Renal pelvis (tissue), 4 donors: Measurements from ENCODE around the gene GPR152. TPM values are rescaled to one million over a fixed set of nuclear protein-coding genes. Genes with fewer than 3 reads are reported as not detected.
"Not testable (repeated sequence)": the region's sequence is repeated elsewhere in the genome, so short reads cannot be mapped to it uniquely, and the experiment has no call there.

ENCODE experiments used
- DNase-seq: peaks from one replicate; pipeline ENCODE4 v3.0.0-alpha.2; 2013
- polyA plus RNA-seq, 3 donors: library from polyadenylated mRNA; unstranded; fragments of 120-200 nt; gene quantifications; one replicate each; pipeline ENCODE4 v1.2.1, GENCODE V29; 2013; ENCODE audit not compliant: insufficient read length in 3 of 3

GPR152 gene
- polyA plus RNA-seq, 3 donors: 0.07 TPM; not detected in 2

GRCh38 chr11:67466367-67466766 lies 13.8 kb upstream of the GPR152 start:
- DNase-seq: no peak

- not testable (repeated sequence) for DNase-seq
Measured at GRCh38 chr11:67465530-67465929, 13.0 kb upstream of the GPR152 start.

GRCh38 chr11:67465189-67465510 lies 12.6 kb upstream of the GPR152 start:
- DNase-seq: no peak

- peak; percentile 80 for DNase-seq
Measured at GRCh38 chr11:67464411-67465188, 12.1 kb upstream of the GPR152 start.

GRCh38 chr11:67463680-67464410 lies 11.3 kb upstream of the GPR152 start:
- no peak for DNase-seq

GRCh38 chr11:67463186-67463585 lies 10.7 kb upstream of the GPR152 start:
- DNase-seq: no peak

- DNase-seq: no peak
Measured at GRCh38 chr11:67458266-67458665, 5.7 kb upstream of the GPR152 start.

GRCh38 chr11:67457453-67457852 lies 4.9 kb upstream of the GPR152 start:
- no peak for DNase-seq

- DNase-seq: no peak
Measured at GRCh38 chr11:67456068-67456705, 3.7 kb upstream of the GPR152 start.

- no peak for DNase-seq
Measured at GRCh38 chr11:67455054-67455453, 2.5 kb upstream of the GPR152 start, which contains the start of gene CABP4. Gene CABP4, plus strand, starts transcription at chr11:67455354. Its CDS starts 70 bp downstream, at chr11:67455424.

GRCh38 chr11:67453816-67454732 lies 1.5 kb upstream of the GPR152 start:
- DNase-seq: no peak

- DNase-seq: no peak
Measured at GRCh38 chr11:67451658-67451976, 912 bp downstream of the GPR152 start.

GRCh38 chr11:67450796-67451657 lies 1.5 kb downstream of the GPR152 start:
- no peak for DNase-seq

- DNase-seq: no peak
Measured at GRCh38 chr11:67449116-67449844, 3.2 kb downstream of the GPR152 start.

- no peak for DNase-seq
Measured at GRCh38 chr11:67448220-67448609, 4.3 kb downstream of the GPR152 start.

GRCh38 chr11:67445515-67445914 lies 7.0 kb downstream of the GPR152 start:
- no peak for DNase-seq

- DNase-seq: no peak
Measured at GRCh38 chr11:67442504-67443404, 9.8 kb downstream of the GPR152 start.

- DNase-seq: no peak
Measured at GRCh38 chr11:67441731-67442351, 10.7 kb downstream of the GPR152 start.

- DNase-seq: no peak
Measured at GRCh38 chr11:67441098-67441563, 11.4 kb downstream of the GPR152 start.
